HepG2 (cell line): ENCODE results near the gene SLC15A3. TPM values are rescaled to one million over a fixed set of nuclear protein-coding genes. Genes with fewer than 3 reads are reported as not detected.

ENCODE experiments used
- BATF2 ChIP-seq: sonication (generic); formaldehyde crosslinking; IDR thresholded peaks from 2 replicates; pipeline ENCODE4 v1.8.0; 2022; ENCODE audit warnings: mild to moderate bottlenecking, missing genetic modification reagents, moderate library complexity
- HINFP ChIP-seq: sonication (generic); formaldehyde crosslinking; IDR thresholded peaks from 2 replicates; pipeline ENCODE4 v1.4.0; 2020; ENCODE audit warnings: low read depth, mild to moderate bottlenecking, missing genetic modification reagents
- MEF2D ChIP-seq: sonication (generic); formaldehyde crosslinking; IDR thresholded peaks from 2 replicates; pipeline ENCODE4 v1.5.1; 2020; ENCODE audit warnings: mild to moderate bottlenecking, missing genetic modification reagents
- SKIL ChIP-seq: sonication (generic); formaldehyde crosslinking; IDR thresholded peaks from 2 replicates; pipeline ENCODE4 v1.8.0; 2022; ENCODE audit warnings: missing genetic modification reagents, mild to moderate bottlenecking, moderate library complexity, borderline replicate concordance
- ZFY ChIP-seq: sonication (generic); formaldehyde crosslinking; IDR thresholded peaks from 2 replicates; pipeline ENCODE4 v1.4.0; 2020; ENCODE audit warnings: missing genetic modification reagents
- ZHX2 ChIP-seq, 2 experiments: sonication (generic) in 1 of 2; formaldehyde crosslinking in 1 of 2; IDR thresholded peaks; 2 replicates each; pipeline versions ENCODE4 v1.6.1 to v1.9.0; 2014 to 2022; ENCODE audit warnings: antibody characterized with exemption in 1 of 2, borderline replicate concordance in 1 of 2, inconsistent platforms in 1 of 2, low read depth in 1 of 2, missing genetic modification reagents in 1 of 2
- ZNF460 ChIP-seq: sonication (generic); formaldehyde crosslinking; IDR thresholded peaks from 2 replicates; pipeline ENCODE4 v1.5.1; 2020; ENCODE audit warnings: missing genetic modification reagents, mild to moderate bottlenecking, borderline replicate concordance
- polyA plus RNA-seq, 8 experiments: library from polyadenylated mRNA; depleted of rRNA in 3 of 8; stranded (reverse) in 7 of 8; unstranded in 1 of 8; fragments of >200 nt; fragmentation: Illumina TruSeq in 4 of 8; extraction: Trizol in 4 of 8; gene quantifications; 2 replicates each; pipeline versions ENCODE4 v1.2.1 to v1.2.3, GENCODE V29; 2011 to 2016; ENCODE audit warnings: low read depth in 4 of 8, missing spikeins in 1 of 8, mixed read lengths in 1 of 8; ENCODE audit not compliant: insufficient read depth in 1 of 8
- total RNA-seq, 5 experiments: library from RNA; depleted of rRNA; stranded (reverse); fragments of >200 nt; fragmentation: Illumina TruSeq; extraction: Trizol; gene quantifications; 2 replicates each; pipeline ENCODE4 v1.2.3, GENCODE V29; 2016; ENCODE audit warnings: low read depth in 1 of 5

Gene SLC15A3
- total and polyA plus RNA-seq, 2 of the 13 experiments (the other 11 are each of a cell fraction or from before 2014, with no cell fraction given), result 0.45 to 0.77 TPM

GRCh38 chr11:60924110-60924905 is 27.7 kb downstream of the SLC15A3 start, which contains the start of gene TMEM132A (continued):
- TF ChIP-seq ZHX2 (IDR thresholded peaks at IDR 0.05; ENCODE audit: low read depth) (no peak), ZHX2 (CRISPR knock-in tag; IDR thresholded peaks at IDR 0.05; ENCODE audit: borderline replicate concordance) (0 out of 2 replicates have a peak, but pooled peaks have one; percentile 55), MEF2D (CRISPR knock-in tag) (no peak), ZFY (CRISPR knock-in tag) (peak; percentile 56), BATF2 (CRISPR knock-in tag) (no peak), ZNF460 (no peak), SKIL (CRISPR knock-in tag) (no peak), HINFP (CRISPR knock-in tag) (no peak)
